HL-60 (cell line): ENCODE data around the gene RNF187.

Experiments
- DNase-seq, 2 experiments: peaks; one replicate each; pipeline ENCODE4 v3.0.0-alpha.2; 2010 to 2020; ENCODE audit warnings: low read depth in 1 of 2, low spot score in 1 of 2
- H3K27ac ChIP-seq: fragments of 250-450 bp; sonication (Bioruptor Pico); replicated peaks from 2 replicates; pipeline ENCODE4 v1.5.1; 2020; ENCODE audit warnings: mild to moderate bottlenecking, moderate library complexity
- H3K27me3 ChIP-seq: fragments of 250-450 bp; sonication (Bioruptor Pico); 2 replicates; pipeline ENCODE4 v1.5.1; 2021; ENCODE audit warnings: mild to moderate bottlenecking, moderate library complexity; ENCODE audit not compliant: insufficient read depth, poor library complexity, severe bottlenecking
- H3K4me3 ChIP-seq: replicated peaks from 2 replicates; pipeline ENCODE4 v1.5.1; 2011; ENCODE audit warnings: mild to moderate bottlenecking, control low read depth, low read length; ENCODE audit not compliant: insufficient read depth
- CTCF ChIP-seq: IDR thresholded peaks from one replicate; pipeline ENCODE4 v1.5.1; 2011; ENCODE audit warnings: low read length, control low read depth, inconsistent platforms; ENCODE audit not compliant: insufficient read depth
- GABPA ChIP-seq: IDR thresholded peaks from 2 replicates; pipeline ENCODE4 v1.6.1; 2012; ENCODE audit warnings: low read depth
- POLR2AphosphoS5 ChIP-seq: IDR thresholded peaks from 2 replicates; pipeline ENCODE4 v1.6.1; 2012; ENCODE audit warnings: low read depth
- REST ChIP-seq: IDR thresholded peaks from 2 replicates; pipeline ENCODE4 v1.6.1; 2012; ENCODE audit warnings: low read depth; ENCODE audit not compliant: insufficient replicate concordance
- SPI1 ChIP-seq: IDR thresholded peaks from 2 replicates; pipeline ENCODE4 v1.6.1; 2012; ENCODE audit warnings: low read depth, mild to moderate bottlenecking, borderline replicate concordance

Gene RNF187

GRCh38 chr1:228471154-228471761 is 15.9 kb upstream of the RNF187 start:
- Histone ChIP-seq H3K4me3 (no peak overlapping the region), H3K27me3 (peaks cover 21% of the 10 kb centered on the region), H3K27ac (no peak overlapping the region)
- no peak for DNase-seq
- TF ChIP-seq CTCF, result no peak
- TF ChIP-seq GABPA, result no peak
- TF ChIP-seq POLR2AphosphoS5, result no peak
- no peak for TF ChIP-seq SPI1
- TF ChIP-seq REST, result no peak

- TF ChIP-seq CTCF (peak; percentile 33), GABPA (no peak)
- peak in 1 of 2 experiments; percentile 46 for DNase-seq
- H3K4me3 ChIP-seq, result no peak overlapping the region
- no peak overlapping the region for H3K27ac ChIP-seq
- peaks cover 18% of the 10 kb centered on the region for H3K27me3 ChIP-seq
Observed at GRCh38 chr1:228471762-228472398, 15.3 kb upstream of the RNF187 start.

- no peak overlapping the region for H3K27ac ChIP-seq
- no peak overlapping the region for H3K4me3 ChIP-seq
- no peak for TF ChIP-seq POLR2AphosphoS5
- peak; percentile 17; the same call in 1 of the 2 replicates for TF ChIP-seq SPI1
- no peak for TF ChIP-seq CTCF
- TF ChIP-seq GABPA, result no peak
- no peak for TF ChIP-seq REST
- DNase-seq, result peak in 1 of 2 experiments; percentile 78
- peaks cover 16% of the 10 kb centered on the region for H3K27me3 ChIP-seq
Observed at GRCh38 chr1:228472655-228473054, 14.5 kb upstream of the RNF187 start.

- no peak overlapping the region for H3K27ac ChIP-seq
- no peak overlapping the region for H3K4me3 ChIP-seq
- peaks cover 4% of the 10 kb centered on the region for H3K27me3 ChIP-seq
- TF ChIP-seq POLR2AphosphoS5, result no peak
- no peak for TF ChIP-seq GABPA
- TF ChIP-seq REST, result no peak
- no peak for TF ChIP-seq CTCF
- TF ChIP-seq SPI1, result no peak
- DNase-seq, result no peak
Observed at GRCh38 chr1:228474507-228474906, 12.7 kb upstream of the RNF187 start.
